Psoas muscle (tissue), 8 donors: Measurements from ENCODE around the gene APBB1. TPM values are rescaled to one million over a fixed set of nuclear protein-coding genes. Genes with fewer than 3 reads are reported as not detected.

Source experiments
- ATAC-seq, 4 donors: fragments of 200-7000 bp; cut with Tn5 transposase; one replicate each; pipeline ENCODE4 v1.9.1; 2020; ENCODE audit warnings: moderate library complexity in 3 of 4, mild to moderate bottlenecking in 2 of 4
- DNase-seq, 2 donors: peaks; one replicate each; pipeline ENCODE4 v3.0.0-alpha.2; 2020
- H3K27ac ChIP-seq: fragments of 200-600 bp; one replicate; pipeline ENCODE4 v1.8.0; 2022
- H3K27me3 ChIP-seq, 3 donors: fragments of 200-600 bp in 1 of 3; one replicate each; pipeline versions ENCODE4 v1.6.1 to v1.8.0; 2013 to 2022; ENCODE audit warnings: low read length in 2 of 3, mild to moderate bottlenecking in 2 of 3, moderate library complexity in 1 of 3; ENCODE audit not compliant: insufficient read depth in 3 of 3
- H3K36me3 ChIP-seq, 2 donors: fragments of 200-600 bp in 1 of 2; one replicate each; pipeline versions ENCODE4 v1.6.1 to v1.8.0; 2013 to 2022; ENCODE audit warnings: low read depth in 1 of 2, mild to moderate bottlenecking in 1 of 2, moderate library complexity in 1 of 2; ENCODE audit not compliant: insufficient read depth in 1 of 2
- H3K4me1 ChIP-seq: fragments of 200-600 bp; one replicate; pipeline ENCODE4 v1.8.0; 2022
- H3K4me3 ChIP-seq: fragments of 200-600 bp; one replicate; pipeline ENCODE4 v1.8.0; 2022; ENCODE audit warnings: mild to moderate bottlenecking
- H3K9me3 ChIP-seq: fragments of 200-600 bp; one replicate; pipeline ENCODE4 v1.8.0; 2022
- CTCF ChIP-seq: fragments of 200-600 bp; IDR thresholded peaks from one replicate; pipeline ENCODE4 v1.8.0; 2022; ENCODE audit warnings: antibody characterized with exemption
- WGBS, 3 donors: extraction: QIAGEN DNeasy Blood & Tissue Kit; methylation state at CpG; one replicate each; pipeline versions ENCODE4 v1.1.6 to v1.1.7; 2013; 5-methylcytosine and 5-hydroxymethylcytosine counted together
- intact Hi-C, 2 donors: fragments of 100-400 bp; cut with DNase I; formaldehyde crosslinking; loops; one replicate each; pipeline versions ENCODE4 v1.11.0 to v1.14.2; 2022
- polyA plus RNA-seq, 3 donors: library from polyadenylated mRNA; stranded (reverse); fragments of 200-250 nt; gene quantifications; one replicate each; pipeline ENCODE4 v1.2.3, GENCODE V29; 2013
- total RNA-seq, 4 donors: library from RNA; stranded (reverse); fragmentation: NEBNext Ultra II Directional in 2 of 4; extraction: Animal tissue kit (Norgen Biotek cat#: 25700) in 2 of 4; gene quantifications; one replicate each; pipeline versions ENCODE4 v1.2.1 to v1.2.4, GENCODE V29; 2021 to 2023
- donor health status: healthy with polysubstance abuse.
- donor health status: DM: no; HTN: no; CAD: no; lungs with moderate emphysema.
- donor health status: Bipolar disorder and iron deficiency.
- donor health status: healthy.
- donor health status: DM: yes; HTN: yes; CAD: no.
- donor health status: DM: no; HTN: no; CAD: no.
- donor health status: DM: no; HTN: no; CAD: no.
- donor health status: DM: yes; HTN: yes; CAD: no.

The APBB1 gene
- total and polyA plus RNA-seq, 7 donors = 36.5 to 53.9 (median 42.5) TPM

GRCh38 chr11:6362873-6363678, 55.8 kb downstream of the APBB1 start:
- H3K36me3 ChIP-seq = no peaks in the 10 kb centered on the region
- peak; percentile 88 to 94 (median 91) for ATAC-seq
- H3K4me1 ChIP-seq = peaks cover 12% of the 10 kb centered on the region
- H3K4me3 ChIP-seq = peak overlapping the region; percentile 18
- 18 to 47% (median 24%) methylated on average over 6 of the region's 6 CpGs for WGBS, 3 donors
- peak; percentile 86 for TF ChIP-seq CTCF
- no peaks in the 10 kb centered on the region for H3K9me3 ChIP-seq
- DNase-seq = peak; percentile 83 to 90
- intact Hi-C loops = loop anchor here in 1 of 2 donors (5.0 to 10.0 kb wide), 2 partner anchors 66 to 1238 kb away; no protein-coding TSS in a partner anchor
- H3K27me3 ChIP-seq = no peaks in the 10 kb centered on the region
- peak overlapping the region; percentile 91 for H3K27ac ChIP-seq

DNA sequence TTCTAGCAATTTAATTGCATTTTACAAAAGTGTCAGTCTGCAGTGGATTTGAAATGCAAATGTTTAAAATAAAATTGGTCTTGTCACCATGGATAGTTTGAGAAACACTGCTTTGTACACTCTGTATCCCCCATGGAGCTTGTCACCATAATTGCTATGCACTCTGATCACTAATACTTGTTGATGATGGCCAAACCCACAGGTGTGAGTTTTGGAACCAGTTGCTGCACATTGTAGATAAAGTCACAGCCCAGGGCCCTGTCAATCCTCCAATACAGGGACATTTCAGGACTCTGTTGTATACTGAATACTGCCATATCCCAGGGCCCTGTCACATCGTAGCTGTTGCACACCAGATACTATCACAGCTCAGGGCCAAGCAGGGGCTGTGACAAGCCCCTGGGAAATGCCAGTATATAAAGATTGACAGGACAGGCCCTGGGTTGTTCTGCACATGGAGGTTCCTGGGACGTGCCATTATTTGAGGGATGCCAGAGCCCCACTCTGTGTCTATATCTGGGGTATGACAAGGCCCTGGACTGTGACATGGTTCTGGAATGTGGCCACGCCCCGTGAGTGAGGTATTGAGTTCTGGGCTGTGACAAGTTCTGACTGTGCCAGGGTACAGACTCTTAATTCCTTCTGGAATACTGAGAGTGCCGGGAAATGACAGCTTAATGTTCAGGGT, 56.6 kb downstream of the APBB1 start:
- DNase-seq (peak; percentile 80 to 94), ATAC-seq (peak; percentile 94 to 95 (median 94))
- intact Hi-C loops = loop anchor here in 1 of 2 donors (5.0 to 10.0 kb wide), 2 partner anchors 65 to 1238 kb away; no protein-coding TSS in a partner anchor
- no peaks in the 10 kb centered on the region for H3K9me3 ChIP-seq
- H3K4me1 ChIP-seq = peaks cover 12% of the 10 kb centered on the region
- peak overlapping the region; percentile 18 for H3K4me3 ChIP-seq
- H3K36me3 ChIP-seq = no peaks in the 10 kb centered on the region
- WGBS, 3 donors = 28 to 46% (median 30%) methylated on average over 5 of the region's 5 CpGs
- TF ChIP-seq CTCF = no peak
- no peaks in the 10 kb centered on the region for H3K27me3 ChIP-seq
- H3K27ac ChIP-seq = peak overlapping the region; percentile 91

DNA sequence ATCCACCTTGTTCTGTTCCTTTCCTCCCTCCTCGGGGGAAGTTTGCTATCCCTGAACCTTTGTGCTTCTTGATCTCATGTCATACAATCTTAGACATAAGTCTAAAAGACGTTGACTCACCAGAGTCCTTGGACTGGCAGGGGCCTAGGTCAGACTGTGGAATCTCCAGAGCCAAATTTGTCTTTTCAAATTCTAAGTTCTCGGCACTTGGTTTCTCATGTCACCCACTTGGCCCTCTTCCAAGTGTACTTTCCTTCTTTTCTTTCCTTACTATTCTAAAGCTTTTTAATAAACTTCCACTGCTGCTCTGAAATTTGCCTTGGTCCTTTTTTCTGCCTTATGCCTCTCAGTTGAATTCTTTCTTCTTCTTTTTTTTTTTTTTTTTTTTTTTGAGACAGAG, 58.7 kb downstream of the APBB1 start:
- intact Hi-C loops = loop anchor here in 1 of 2 donors (5.0 to 10.0 kb wide), 2 partner anchors 63 to 1235 kb away; no protein-coding TSS in a partner anchor
- TF ChIP-seq CTCF = no peak
- 48 to 63% (median 49%) methylated on average over 3 of the region's 3 CpGs for WGBS, 3 donors
- H3K27ac ChIP-seq = no peak overlapping the region
- DNase-seq (no peak), ATAC-seq (no peak)
- no peaks in the 10 kb centered on the region for H3K36me3 ChIP-seq
- H3K9me3 ChIP-seq = no peaks in the 10 kb centered on the region
- H3K4me3 ChIP-seq = no peak overlapping the region
- no peaks in the 10 kb centered on the region for H3K27me3 ChIP-seq
- peaks cover 12% of the 10 kb centered on the region for H3K4me1 ChIP-seq

DNA sequence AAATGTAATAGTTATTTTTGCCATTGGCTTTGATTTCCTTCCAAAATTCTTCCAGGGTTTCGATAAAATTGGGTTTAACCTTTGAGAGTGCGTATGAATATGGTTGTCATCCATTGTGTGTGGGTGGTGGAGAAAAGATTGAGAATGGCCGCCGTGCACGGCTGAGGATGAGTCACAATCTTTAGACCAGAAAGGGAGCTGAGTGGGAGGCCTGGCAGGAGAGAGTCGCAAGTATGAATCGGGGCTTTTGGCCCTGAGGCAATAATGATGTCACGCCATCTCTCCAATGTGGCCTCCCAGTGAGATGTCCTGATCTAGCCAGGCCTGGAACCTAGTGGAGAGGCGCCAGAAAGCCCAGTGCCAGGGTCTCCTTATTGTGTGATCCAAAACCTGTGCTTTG, 61.7 kb downstream of the APBB1 start:
- ATAC-seq (peak; percentile 44 to 76 (median 65)), DNase-seq (peak; percentile 57 to 69)
- no peak for TF ChIP-seq CTCF
- Histone ChIP-seq H3K4me3 (no peak overlapping the region), H3K9me3 (no peaks in the 10 kb centered on the region), H3K27me3 (no peaks in the 10 kb centered on the region), H3K4me1 (peaks cover 3% of the 10 kb centered on the region), H3K27ac (peak overlapping the region; percentile 2), H3K36me3 (no peaks in the 10 kb centered on the region)
- intact Hi-C loops = loop anchor here in 1 of 2 donors (10.0 kb wide), 1 partner anchor 102 kb away; the partner anchor contains the start of gene CCKBR
- WGBS, 3 donors = 41 to 44% (median 43%) methylated on average over 9 of the region's 9 CpGs
